Astrocyte of the spinal cord (primary cell): ENCODE measurements around the gene ASPSCR1.

Experiments
- DNase-seq: peaks from one replicate; pipeline ENCODE4 v3.0.0; 2011; ENCODE audit warnings: low read depth, low spot score
- H3K4me3 ChIP-seq: 2 replicates; pipeline ENCODE4 v1.5.1; 2011; ENCODE audit warnings: low read depth, mild to moderate bottlenecking, low read length, moderate library complexity
- CTCF ChIP-seq: IDR thresholded peaks from 2 replicates; pipeline ENCODE4 v1.5.1; 2012; ENCODE audit warnings: low read depth, mild to moderate bottlenecking, low read length, inconsistent platforms
- in situ Hi-C: cut with HindIII; loops from 2 replicates; pipeline ENCODE4 v1.10.0; 2017; ENCODE audit warnings: low sequenced_read_pairs

ASPSCR1 gene

GRCh38 chr17:82047379-82047778 is 70.0 kb downstream of the ASPSCR1 start:
- no peak for TF ChIP-seq CTCF
- H3K4me3 ChIP-seq: no peak overlapping the region
- DNase-seq: no peak
- in situ Hi-C loops: no loop called here

DNA sequence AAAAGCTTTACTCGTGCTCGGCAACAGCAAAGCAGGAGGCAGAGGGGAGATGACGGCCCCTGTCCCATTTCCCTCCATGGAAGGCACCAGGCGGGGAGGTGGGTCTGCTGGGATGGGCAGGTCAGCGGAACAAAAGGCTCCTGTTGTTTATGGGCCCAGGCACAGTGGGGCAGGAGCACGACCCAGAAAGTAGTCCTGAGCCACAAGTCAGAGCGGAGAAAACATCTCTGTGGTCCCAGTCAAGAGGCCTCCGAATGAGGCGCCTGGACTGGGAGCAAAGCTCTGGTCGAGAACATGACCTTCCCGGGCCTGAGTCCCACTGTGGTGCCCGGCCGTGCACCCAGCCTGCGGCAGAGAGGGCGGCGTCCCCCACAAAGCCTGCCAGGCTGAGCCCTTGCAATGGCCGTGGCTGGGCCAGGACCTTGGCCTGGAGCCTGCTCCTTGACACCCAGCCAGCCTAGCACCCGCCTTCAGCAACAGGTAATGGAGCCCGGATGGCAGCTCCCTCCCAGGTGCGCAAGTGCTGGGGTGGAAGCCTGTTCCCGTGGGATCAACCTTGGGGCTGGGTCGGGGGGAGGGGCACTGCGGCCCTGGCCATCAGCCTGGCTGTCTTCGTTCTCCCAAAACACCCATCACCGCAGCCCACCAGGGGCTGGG is 70.6 kb downstream of the ASPSCR1 start:
- in situ Hi-C loops: no loop called here
- TF ChIP-seq CTCF: no peak
- DNase-seq: no peak

DNA sequence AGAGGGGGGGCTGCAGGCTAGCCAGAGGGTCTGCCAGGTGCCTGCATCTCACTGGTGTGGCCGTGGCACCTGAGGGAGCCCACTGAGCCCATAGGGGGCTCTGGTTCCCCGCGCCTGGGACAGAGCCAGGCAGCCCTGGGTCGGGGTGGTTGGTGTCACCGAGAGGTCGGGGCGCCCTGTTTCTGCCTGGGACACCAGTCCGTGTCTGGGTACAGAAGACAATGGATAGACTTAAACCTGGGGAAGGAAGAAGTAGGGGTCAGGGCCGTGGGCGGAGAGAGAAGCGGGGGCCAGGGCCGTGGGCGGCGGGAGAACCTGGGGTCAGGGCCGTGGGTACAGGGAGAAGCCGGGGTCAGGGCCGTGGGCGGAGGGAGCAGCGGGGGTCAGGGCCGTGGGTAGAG is 71.1 kb downstream of the ASPSCR1 start:
- no peak overlapping the region for H3K4me3 ChIP-seq
- no peak for DNase-seq
- TF ChIP-seq CTCF: no peak
- in situ Hi-C loops: no loop called here

More for the DNA sequence above, 70.6 kb downstream of the ASPSCR1 start:
- no peak overlapping the region for H3K4me3 ChIP-seq

DNA sequence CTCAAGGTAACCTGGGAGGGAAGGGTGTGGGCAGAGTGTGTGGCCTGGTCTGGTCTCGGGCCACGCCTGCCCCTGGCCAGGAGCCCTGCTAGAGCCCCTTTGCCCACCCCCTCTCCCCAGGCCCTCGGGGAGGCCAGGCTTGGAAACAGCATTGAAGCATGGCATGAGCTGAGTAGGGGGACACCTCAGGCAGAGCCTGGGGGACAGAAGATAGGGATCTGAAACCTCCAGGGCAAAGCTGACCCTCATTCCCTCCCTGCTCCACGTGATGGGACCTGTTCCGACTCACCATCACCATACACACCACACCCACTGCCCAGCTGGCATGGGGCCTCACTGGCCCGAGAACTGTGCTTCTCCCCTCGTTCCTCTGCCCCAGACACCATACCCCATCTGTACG is 71.7 kb downstream of the ASPSCR1 start:
- TF ChIP-seq CTCF: no peak
- no peak for DNase-seq
- in situ Hi-C loops: no loop called here
- no peak overlapping the region for H3K4me3 ChIP-seq

- no peak for DNase-seq
- TF ChIP-seq CTCF: no peak
- no peak overlapping the region for H3K4me3 ChIP-seq
- in situ Hi-C loops: no loop called here
Observed at GRCh38 chr17:82049521-82049971, 72.1 kb downstream of the ASPSCR1 start.

GRCh38 chr17:82050152-82050760 is 72.8 kb downstream of the ASPSCR1 start:
- TF ChIP-seq CTCF: no peak
- DNase-seq: no peak
- in situ Hi-C loops: no loop called here
- peak overlapping the region; percentile 76 for H3K4me3 ChIP-seq
